ENCODE results near the gene BLVRA.

Gene BLVRA

GRCh38 chr7:43764039-43764761 is 5.7 kb downstream of the BLVRA start:
- H3K4me3 ChIP-seq (ENCODE audit: low read depth, low read length), result no peak overlapping the region
- TF ChIP-seq CTCF (IDR thresholded peaks at IDR 0.05; ENCODE audit: low read depth, low read length, missing control alignments), result no peak
- no peaks in the 10 kb centered on the region for H3K36me3 ChIP-seq (replicated peaks)
- H3K27me3 ChIP-seq (replicated peaks), result no peaks in the 10 kb centered on the region
- in situ Hi-C loops (cut with HindIII; ENCODE audit: low pct_ligation_motif_present, low sequenced_read_pairs), result no loop called here
- no peak overlapping the region for H3K27ac ChIP-seq
- DNase-seq, result peak; percentile 27

GRCh38 chr7:43764807-43765491 is 6.5 kb downstream of the BLVRA start:
- Histone ChIP-seq H3K4me3 (ENCODE audit: low read depth, low read length) (no peak overlapping the region), H3K36me3 (replicated peaks) (no peaks in the 10 kb centered on the region), H3K27ac (no peak overlapping the region), H3K27me3 (replicated peaks) (no peaks in the 10 kb centered on the region)
- in situ Hi-C loops (cut with HindIII; ENCODE audit: low pct_ligation_motif_present, low sequenced_read_pairs), result no loop called here
- no peak for TF ChIP-seq CTCF (IDR thresholded peaks at IDR 0.05; ENCODE audit: low read depth, low read length, missing control alignments)
- DNase-seq, result no peak

- in situ Hi-C loops (cut with HindIII; ENCODE audit: low pct_ligation_motif_present, low sequenced_read_pairs), result no loop called here
- DNase-seq, result no peak
- no peak for TF ChIP-seq CTCF (IDR thresholded peaks at IDR 0.05; ENCODE audit: low read depth, low read length, missing control alignments)
- Histone ChIP-seq H3K4me3 (ENCODE audit: low read depth, low read length) (no peak overlapping the region), H3K27me3 (replicated peaks) (no peaks in the 10 kb centered on the region), H3K27ac (no peak overlapping the region), H3K36me3 (replicated peaks) (no peaks in the 10 kb centered on the region)
Observed at GRCh38 chr7:43766564-43766963, 8.1 kb downstream of the BLVRA start.

- Histone ChIP-seq H3K36me3 (replicated peaks) (peaks cover 2% of the 10 kb centered on the region), H3K27ac (no peak overlapping the region), H3K27me3 (replicated peaks) (no peaks in the 10 kb centered on the region), H3K4me3 (ENCODE audit: low read depth, low read length) (no peak overlapping the region)
- in situ Hi-C loops (cut with HindIII; ENCODE audit: low pct_ligation_motif_present, low sequenced_read_pairs), result no loop called here
- TF ChIP-seq CTCF (IDR thresholded peaks at IDR 0.05; ENCODE audit: low read depth, low read length, missing control alignments), result no peak
- DNase-seq, result no peak
Observed at GRCh38 chr7:43767311-43767710, 8.8 kb downstream of the BLVRA start.

GRCh38 chr7:43768201-43768886 is 9.9 kb downstream of the BLVRA start:
- Histone ChIP-seq H3K27me3 (replicated peaks) (no peaks in the 10 kb centered on the region), H3K36me3 (replicated peaks) (peaks cover 3% of the 10 kb centered on the region), H3K4me3 (ENCODE audit: low read depth, low read length) (no peak overlapping the region), H3K27ac (no peak overlapping the region)
- in situ Hi-C loops (cut with HindIII; ENCODE audit: low pct_ligation_motif_present, low sequenced_read_pairs), result no loop called here
- no peak for DNase-seq
- TF ChIP-seq CTCF (IDR thresholded peaks at IDR 0.05; ENCODE audit: low read depth, low read length, missing control alignments), result no peak
